Measurements from ENCODE around the gene MIXL1.

DNA sequence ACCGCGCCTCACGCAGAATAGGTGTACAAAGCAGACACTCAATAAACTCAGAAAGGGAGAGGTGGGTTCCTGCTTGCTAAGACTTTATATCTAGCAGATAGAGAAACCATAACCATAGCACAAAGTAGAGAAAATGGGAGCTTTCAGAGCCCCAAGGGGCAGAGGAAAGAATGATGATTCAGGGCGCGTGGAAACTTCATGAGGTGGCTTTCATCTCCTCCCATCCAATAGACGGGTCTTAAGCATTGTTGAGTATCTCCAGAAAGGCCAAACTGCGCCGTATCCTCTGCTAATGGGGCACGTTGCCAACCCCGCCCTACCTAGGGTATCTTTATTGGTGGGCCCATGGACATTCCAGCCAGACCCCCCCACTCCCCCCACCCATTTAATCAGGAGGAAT, 778 bp upstream of the MIXL1 start:
- TF ChIP-seq, protein P1, sequence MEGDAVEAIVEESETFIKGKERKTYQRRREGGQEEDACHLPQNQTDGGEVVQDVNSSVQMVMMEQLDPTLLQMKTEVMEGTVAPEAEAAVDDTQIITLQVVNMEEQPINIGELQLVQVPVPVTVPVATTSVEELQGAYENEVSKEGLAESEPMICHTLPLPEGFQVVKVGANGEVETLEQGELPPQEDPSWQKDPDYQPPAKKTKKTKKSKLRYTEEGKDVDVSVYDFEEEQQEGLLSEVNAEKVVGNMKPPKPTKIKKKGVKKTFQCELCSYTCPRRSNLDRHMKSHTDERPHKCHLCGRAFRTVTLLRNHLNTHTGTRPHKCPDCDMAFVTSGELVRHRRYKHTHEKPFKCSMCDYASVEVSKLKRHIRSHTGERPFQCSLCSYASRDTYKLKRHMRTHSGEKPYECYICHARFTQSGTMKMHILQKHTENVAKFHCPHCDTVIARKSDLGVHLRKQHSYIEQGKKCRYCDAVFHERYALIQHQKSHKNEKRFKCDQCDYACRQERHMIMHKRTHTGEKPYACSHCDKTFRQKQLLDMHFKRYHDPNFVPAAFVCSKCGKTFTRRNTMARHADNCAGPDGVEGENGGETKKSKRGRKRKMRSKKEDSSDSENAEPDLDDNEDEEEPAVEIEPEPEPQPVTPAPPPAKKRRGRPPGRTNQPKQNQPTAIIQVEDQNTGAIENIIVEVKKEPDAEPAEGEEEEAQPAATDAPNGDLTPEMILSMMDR (IDR thresholded peaks at IDR 0.05; ENCODE audit: poor library complexity), result no peak
- no peak for TF ChIP-seq EZH2 (IDR thresholded peaks at IDR 0.05; ENCODE audit: borderline replicate concordance)

Data from hepatocyte (in vitro differentiated cells).